ENCODE results near the gene SNPH.

- no peak for TF ChIP-seq CTCF (IDR thresholded peaks at IDR 0.05; ENCODE audit: low read length)
- no peak for TF ChIP-seq EZH2 (optimal IDR thresholded peaks at IDR 0.05; ENCODE audit: low read depth, low read length)
Measured at GRCh38 chr20:1264727-1265126, 1.4 kb upstream of the SNPH start.
